ENCODE results near the gene GPR157. TPM values are rescaled to one million over a fixed set of nuclear protein-coding genes. Genes with fewer than 3 reads are reported as not detected.
"Not testable (repeated sequence)": the region's sequence is repeated elsewhere in the genome, so short reads cannot be mapped to it uniquely, and the experiment has no call there.

GPR157 gene
- total and polyA plus RNA-seq, 2 of the 13 experiments (the other 11 are each of a cell fraction or from before 2014, with no cell fraction given): 10.1 to 19.2 TPM

- Histone ChIP-seq H3K9ac (ENCODE audit: insufficient read depth, low read depth, low read length) (no peak overlapping the region), H3K79me2 (ENCODE audit: insufficient read depth, low read length) (no peaks in the 10 kb centered on the region), H3K4me1 (ENCODE audit: insufficient read depth, low read length) (peaks cover 26% of the 10 kb centered on the region), H4K20me1 (ENCODE audit: insufficient read depth, low read length) (no peaks in the 10 kb centered on the region), H3K27me3 (ENCODE audit: control insufficient read depth in 1 of 2, insufficient read depth in 2 of 2, low read length in 2 of 2) (peaks cover 0 to 28% of the 10 kb centered on the region in 2 experiments; a peak in 2 of 5 replicates), H3K27ac (ENCODE audit: extremely low read length, insufficient read depth, low read length) (no peak overlapping the region), H3K4me2 (ENCODE audit: low read depth, low read length) (no peak overlapping the region), H2AFZ (ENCODE audit: low read length) (no peak overlapping the region), H3K36me3 (replicated peaks in 1 of 2; ENCODE audit: control insufficient read depth in 1 of 2, insufficient read depth in 2 of 2, low read length in 2 of 2) (no peaks in the 10 kb centered on the region), H3K9me3 (ENCODE audit: low read length) (peaks cover 10% of the 10 kb centered on the region; the same call in 1 of the 2 replicates), H3K4me3 (replicated peaks in 1 of 3; ENCODE audit: insufficient read depth in 1 of 3, low read depth in 2 of 3, low read length in 3 of 3) (no peak overlapping the region)
- intact Hi-C loops (cut with micrococcal nuclease; ENCODE audit: unreplicated experiment) (no loop called here), in situ Hi-C loops (cut with HindIII; ENCODE audit: extremely low pct_ligation_motif_present, low pct_unique_long_range_greater_than_20kb) (no loop called here)
- no peak for ATAC-seq
- no peak for FAIRE-seq
- BruUV-seq (replicated peaks): no TSS peak
- WGBS (ENCODE audit: low lambda C conversion rate): 36% methylated on average over 2 of the region's 2 CpGs
- TF ChIP-seq ZNF280D (CRISPR knock-in tag; IDR thresholded peaks at IDR 0.05) (peak; percentile 32; the same call in 1 of the 2 replicates), ZNF850 (CRISPR knock-in tag; conservative IDR thresholded peaks at IDR 0.05) (peak; percentile 96)
- TF ChIP-seq, protein P1, sequence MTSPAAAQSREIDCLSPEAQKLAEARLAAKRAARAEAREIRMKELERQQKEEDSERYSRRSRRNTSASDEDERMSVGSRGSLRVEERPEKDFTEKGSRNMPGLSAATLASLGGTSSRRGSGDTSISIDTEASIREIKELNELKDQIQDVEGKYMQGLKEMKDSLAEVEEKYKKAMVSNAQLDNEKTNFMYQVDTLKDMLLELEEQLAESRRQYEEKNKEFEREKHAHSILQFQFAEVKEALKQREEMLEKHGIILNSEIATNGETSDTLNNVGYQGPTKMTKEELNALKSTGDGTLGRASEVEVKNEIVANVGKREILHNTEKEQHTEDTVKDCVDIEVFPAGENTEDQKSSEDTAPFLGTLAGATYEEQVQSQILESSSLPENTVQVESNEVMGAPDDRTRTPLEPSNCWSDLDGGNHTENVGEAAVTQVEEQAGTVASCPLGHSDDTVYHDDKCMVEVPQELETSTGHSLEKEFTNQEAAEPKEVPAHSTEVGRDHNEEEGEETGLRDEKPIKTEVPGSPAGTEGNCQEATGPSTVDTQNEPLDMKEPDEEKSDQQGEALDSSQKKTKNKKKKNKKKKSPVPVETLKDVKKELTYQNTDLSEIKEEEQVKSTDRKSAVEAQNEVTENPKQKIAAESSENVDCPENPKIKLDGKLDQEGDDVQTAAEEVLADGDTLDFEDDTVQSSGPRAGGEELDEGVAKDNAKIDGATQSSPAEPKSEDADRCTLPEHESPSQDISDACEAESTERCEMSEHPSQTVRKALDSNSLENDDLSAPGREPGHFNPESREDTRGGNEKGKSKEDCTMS (CRISPR knock-in tag; conservative IDR thresholded peaks at IDR 0.05): no peak
- ChIA-PET CTCF (ENCODE audit: low intra/inter-chr PET ratio, low total read pairs) (no interaction called here), POLR2A (no interaction called here)
- DNase-seq (ENCODE audit: low spot score): no peak
These were observed 33.1 kb downstream of the GPR157 start for GRCh38 chr1:9095818-9096217.

GRCh38 chr1:9093996-9094595 is 34.8 kb downstream of the GPR157 start:
- H3K79me2 ChIP-seq (ENCODE audit: insufficient read depth, low read length); H3K27ac ChIP-seq (ENCODE audit: extremely low read length, insufficient read depth, low read length); H3K36me3 ChIP-seq (replicated peaks in 1 of 2; ENCODE audit: control insufficient read depth in 1 of 2, insufficient read depth in 2 of 2, low read length in 2 of 2); ATAC-seq; DNase-seq (ENCODE audit: low spot score); H3K4me2 ChIP-seq (ENCODE audit: low read depth, low read length); in situ Hi-C loops (cut with HindIII; ENCODE audit: extremely low pct_ligation_motif_present, low pct_unique_long_range_greater_than_20kb); POLR2A ChIA-PET; intact Hi-C loops (cut with micrococcal nuclease; ENCODE audit: unreplicated experiment); CTCF ChIA-PET (ENCODE audit: low intra/inter-chr PET ratio, low total read pairs); H2AFZ ChIP-seq (ENCODE audit: low read length); FAIRE-seq; H3K4me1 ChIP-seq (ENCODE audit: insufficient read depth, low read length); H3K4me3 ChIP-seq (replicated peaks in 1 of 3; ENCODE audit: insufficient read depth in 1 of 3, low read depth in 2 of 3, low read length in 3 of 3); H3K9ac ChIP-seq (ENCODE audit: insufficient read depth, low read depth, low read length); H4K20me1 ChIP-seq (ENCODE audit: insufficient read depth, low read length); BruUV-seq (replicated peaks): not testable (repeated sequence)
- Histone ChIP-seq H3K27me3 (ENCODE audit: control insufficient read depth in 1 of 2, insufficient read depth in 2 of 2, low read length in 2 of 2) (peaks cover 1 to 29% of the 10 kb centered on the region in 2 experiments; a peak in 3 of 5 replicates), H3K9me3 (ENCODE audit: low read length) (peaks cover 10% of the 10 kb centered on the region; the same call in 1 of the 2 replicates)
- 48% methylated on average over 18 of the region's 18 CpGs for WGBS (ENCODE audit: low lambda C conversion rate)

All from HepG2 (cell line).